Measurements from ENCODE around the gene ENTPD6. TPM values are rescaled to one million over a fixed set of nuclear protein-coding genes. Genes with fewer than 3 reads are reported as not detected.

ENTPD6 gene
- polyA plus RNA-seq, 1 experiment = 70.8 TPM

DNA sequence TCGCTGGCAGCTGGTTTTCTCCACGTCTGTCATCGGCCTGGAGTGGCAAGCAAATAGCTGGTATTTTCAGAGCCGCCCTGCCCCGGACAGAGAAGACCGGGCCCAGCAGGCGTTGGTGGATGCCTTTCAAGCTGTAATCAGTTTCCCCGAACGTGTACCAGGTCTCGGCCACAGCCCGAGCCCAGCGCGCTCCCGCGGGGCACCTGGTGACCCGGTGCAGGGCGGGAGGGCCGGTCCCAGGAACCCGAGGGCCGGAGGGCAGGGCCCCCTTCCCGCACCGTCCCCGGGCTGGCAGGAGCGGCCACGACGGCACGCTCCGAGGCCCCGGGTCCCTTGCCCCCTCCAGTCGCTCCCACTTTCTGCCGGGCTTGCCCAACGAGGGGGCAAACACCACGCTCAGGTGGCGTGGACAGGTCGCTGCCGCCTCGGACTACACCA is 52.0 kb downstream of the ENTPD6 start:
- TF ChIP-seq, protein P1, sequence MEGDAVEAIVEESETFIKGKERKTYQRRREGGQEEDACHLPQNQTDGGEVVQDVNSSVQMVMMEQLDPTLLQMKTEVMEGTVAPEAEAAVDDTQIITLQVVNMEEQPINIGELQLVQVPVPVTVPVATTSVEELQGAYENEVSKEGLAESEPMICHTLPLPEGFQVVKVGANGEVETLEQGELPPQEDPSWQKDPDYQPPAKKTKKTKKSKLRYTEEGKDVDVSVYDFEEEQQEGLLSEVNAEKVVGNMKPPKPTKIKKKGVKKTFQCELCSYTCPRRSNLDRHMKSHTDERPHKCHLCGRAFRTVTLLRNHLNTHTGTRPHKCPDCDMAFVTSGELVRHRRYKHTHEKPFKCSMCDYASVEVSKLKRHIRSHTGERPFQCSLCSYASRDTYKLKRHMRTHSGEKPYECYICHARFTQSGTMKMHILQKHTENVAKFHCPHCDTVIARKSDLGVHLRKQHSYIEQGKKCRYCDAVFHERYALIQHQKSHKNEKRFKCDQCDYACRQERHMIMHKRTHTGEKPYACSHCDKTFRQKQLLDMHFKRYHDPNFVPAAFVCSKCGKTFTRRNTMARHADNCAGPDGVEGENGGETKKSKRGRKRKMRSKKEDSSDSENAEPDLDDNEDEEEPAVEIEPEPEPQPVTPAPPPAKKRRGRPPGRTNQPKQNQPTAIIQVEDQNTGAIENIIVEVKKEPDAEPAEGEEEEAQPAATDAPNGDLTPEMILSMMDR (IDR thresholded peaks at IDR 0.05; ENCODE audit: insufficient read depth, low read depth, low read length) = no peak
- no peak for DNase-seq (ENCODE audit: low read depth)

DNA sequence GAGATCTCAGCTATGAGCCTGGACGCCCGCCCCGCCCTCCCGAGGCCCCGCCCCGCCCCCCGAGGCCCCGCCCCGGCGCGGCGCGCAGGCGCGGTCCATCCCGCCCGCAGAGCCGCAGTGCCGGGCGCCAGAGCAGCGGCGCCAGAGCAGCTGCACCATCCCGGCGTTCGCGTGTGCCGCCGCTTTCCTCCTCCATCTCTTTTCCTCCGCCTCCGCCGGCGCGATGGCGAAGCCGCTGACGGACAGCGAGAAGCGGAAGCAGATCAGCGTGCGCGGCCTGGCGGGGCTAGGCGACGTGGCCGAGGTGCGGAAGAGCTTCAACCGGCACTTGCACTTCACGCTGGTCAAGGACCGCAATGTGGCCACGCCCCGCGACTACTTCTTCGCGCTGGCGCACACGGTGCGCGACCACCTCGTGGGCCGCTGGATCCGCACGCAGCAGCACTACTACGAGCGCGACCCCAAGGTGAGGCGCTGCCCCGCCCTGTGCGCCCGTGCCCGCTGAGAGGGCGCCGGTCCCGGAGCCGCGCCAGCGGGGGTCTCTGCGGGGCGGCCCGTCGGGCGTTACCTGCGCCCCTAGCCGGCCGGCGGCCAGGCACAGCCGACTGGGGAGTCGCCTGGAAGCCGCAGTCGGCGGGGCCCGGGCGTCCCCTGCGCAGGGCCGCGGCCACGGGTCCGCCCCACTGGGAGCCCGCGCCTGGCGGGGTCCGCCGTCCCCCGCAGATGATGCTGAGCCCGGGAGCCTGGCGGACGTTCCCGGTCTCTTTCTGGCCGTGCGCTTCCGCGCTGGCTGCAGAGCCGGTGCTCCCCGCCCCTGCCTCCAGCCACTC is 52.7 kb downstream of the ENTPD6 start, which contains the start of gene PYGB:
TSS of gene PYGB (plus strand) at position 130 of the 830 bp plus-strand sequence. CDS start at position 224, 94 bp downstream.
- TF ChIP-seq, protein P1 (IDR thresholded peaks at IDR 0.05; ENCODE audit: insufficient read depth, low read depth, low read length) = no peak
- DNase-seq (ENCODE audit: low read depth) = peak; percentile 37
- H3K36me3 ChIP-seq (ENCODE audit: control insufficient read depth, insufficient read depth, low read length) = 0 out of 2 replicates have a peak, but pooled peaks cover 2% of the 10 kb centered on the region
- H3K27me3 ChIP-seq (ENCODE audit: control insufficient read depth, insufficient read depth, low read length) = no peaks in the 10 kb centered on the region
- ChIA-PET CTCF (interaction anchor here (0.9 to 2.4 kb wide), 8 partner anchors 10 to 47 kb away, joined by 3 to 9 read pairs (median 6); no protein-coding TSS in a partner anchor), POLR2A (interaction anchor here (0.6 kb wide), 1 partner anchor 123 kb away, joined by 8 read pairs; no protein-coding TSS in a partner anchor)
- peak within 1 kb of the TSS; percentile 61 for H3K4me3 ChIP-seq (ENCODE audit: low read depth, low read length)

More for the DNA sequence above, 52.0 kb downstream of the ENTPD6 start:
- CTCF ChIA-PET = interaction anchor here (0.9 to 2.4 kb wide), 9 partner anchors 10 to 48 kb away, joined by 3 to 9 read pairs (median 5); no protein-coding TSS in a partner anchor
- H3K27me3 ChIP-seq (ENCODE audit: control insufficient read depth, insufficient read depth, low read length) = no peaks in the 10 kb centered on the region
- H3K36me3 ChIP-seq (ENCODE audit: control insufficient read depth, insufficient read depth, low read length) = 0 out of 2 replicates have a peak, but pooled peaks cover 2% of the 10 kb centered on the region
- H3K4me3 ChIP-seq (ENCODE audit: low read depth, low read length) = peak overlapping the region; percentile 61
- POLR2A ChIA-PET = interaction anchor here (0.6 to 0.7 kb wide), 2 partner anchors 16 to 123 kb away, joined by 3 to 8 read pairs; no protein-coding TSS in a partner anchor

DNA sequence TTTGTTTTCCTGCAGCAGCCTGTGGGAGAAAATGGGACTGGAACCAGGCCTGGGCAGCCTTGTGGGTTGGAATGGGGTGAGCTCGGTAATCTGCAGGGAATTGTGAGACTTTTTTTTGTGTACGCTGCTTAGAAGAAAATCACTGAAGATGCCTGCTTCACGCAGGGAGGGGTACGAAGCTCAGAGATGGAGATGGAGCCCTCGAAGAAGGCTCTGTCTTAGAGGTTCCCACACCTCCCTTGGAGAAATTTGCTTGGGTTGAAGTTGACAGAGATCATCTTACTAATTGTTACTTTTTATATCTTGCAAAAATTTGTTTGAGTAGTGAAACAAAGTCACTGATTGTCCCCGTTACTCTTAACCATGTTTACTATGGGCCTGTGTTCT is 53.3 kb downstream of the ENTPD6 start:
- DNase-seq (ENCODE audit: low read depth) = no peak
- Histone ChIP-seq H3K4me3 (ENCODE audit: low read depth, low read length) (peak overlapping the region; percentile 61), H3K27me3 (ENCODE audit: control insufficient read depth, insufficient read depth, low read length) (no peaks in the 10 kb centered on the region), H3K36me3 (ENCODE audit: control insufficient read depth, insufficient read depth, low read length) (0 out of 2 replicates have a peak, but pooled peaks cover 2% of the 10 kb centered on the region)
- ChIA-PET CTCF (interaction anchor here (2.4 kb wide), 1 partner anchor 21 kb away, joined by 7 read pairs; no protein-coding TSS in a partner anchor), POLR2A (no interaction called here)
- TF ChIP-seq, protein P1 (IDR thresholded peaks at IDR 0.05; ENCODE audit: insufficient read depth, low read depth, low read length) = no peak

DNA sequence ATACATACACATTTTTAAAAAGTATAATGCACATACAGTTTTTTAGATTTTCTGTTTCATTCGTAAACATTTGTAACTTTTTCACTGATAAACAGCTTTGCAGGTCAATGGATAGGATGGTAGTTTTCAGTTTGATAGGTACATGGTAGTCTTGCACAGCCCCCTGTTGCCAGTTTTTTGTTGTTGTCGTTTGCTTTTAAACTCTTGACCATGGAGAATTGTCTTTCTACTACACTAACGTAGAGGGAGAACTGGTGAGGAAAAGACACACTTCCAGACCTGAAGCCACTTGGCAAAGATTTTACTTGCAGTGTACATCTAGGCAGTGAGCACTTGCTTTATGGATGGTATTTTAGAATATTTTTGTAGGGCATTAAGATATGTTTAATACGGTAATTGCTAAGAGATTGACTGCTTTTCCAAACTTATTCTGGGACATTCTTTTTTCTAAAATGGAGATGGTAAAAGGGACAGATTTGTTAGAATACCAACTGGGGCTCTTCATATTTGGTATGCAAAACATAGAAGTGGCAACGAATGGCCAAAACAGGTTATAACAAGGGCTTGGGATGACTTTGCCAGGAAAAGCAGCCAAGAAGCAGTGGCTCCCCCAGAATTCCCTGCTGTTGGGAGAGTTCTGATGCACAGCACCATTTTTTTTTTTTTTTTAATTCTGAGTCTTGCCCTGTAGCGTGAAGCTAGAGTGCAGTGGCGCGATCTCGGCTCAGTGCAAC is 53.9 kb downstream of the ENTPD6 start:
- no peak for DNase-seq (ENCODE audit: low read depth)
- POLR2A ChIA-PET = no interaction called here
- Histone ChIP-seq H3K27me3 (ENCODE audit: control insufficient read depth, insufficient read depth, low read length) (no peaks in the 10 kb centered on the region), H3K36me3 (ENCODE audit: control insufficient read depth, insufficient read depth, low read length) (0 out of 2 replicates have a peak, but pooled peaks cover 2% of the 10 kb centered on the region), H3K4me3 (ENCODE audit: low read depth, low read length) (peak overlapping the region; percentile 61)
- CTCF ChIA-PET = interaction anchor here (0.9 to 2.4 kb wide), 2 partner anchors 22 to 150 kb away, joined by 3 to 7 read pairs; no protein-coding TSS in a partner anchor
- TF ChIP-seq, protein P1 (IDR thresholded peaks at IDR 0.05; ENCODE audit: insufficient read depth, low read depth, low read length) = no peak
